Measurements from ENCODE around the gene VRK3. TPM values are rescaled to one million over a fixed set of nuclear protein-coding genes. Genes with fewer than 3 reads are reported as not detected.
A peak's percentile ranks its signal among the peaks of the same experiment; 100 is the strongest.

VRK3 gene
- total and polyA plus RNA-seq, 2 donors (not counting 3 experiments of a cell fraction or from before 2014, with no cell fraction given): 20.4 to 36.0 TPM

DNA sequence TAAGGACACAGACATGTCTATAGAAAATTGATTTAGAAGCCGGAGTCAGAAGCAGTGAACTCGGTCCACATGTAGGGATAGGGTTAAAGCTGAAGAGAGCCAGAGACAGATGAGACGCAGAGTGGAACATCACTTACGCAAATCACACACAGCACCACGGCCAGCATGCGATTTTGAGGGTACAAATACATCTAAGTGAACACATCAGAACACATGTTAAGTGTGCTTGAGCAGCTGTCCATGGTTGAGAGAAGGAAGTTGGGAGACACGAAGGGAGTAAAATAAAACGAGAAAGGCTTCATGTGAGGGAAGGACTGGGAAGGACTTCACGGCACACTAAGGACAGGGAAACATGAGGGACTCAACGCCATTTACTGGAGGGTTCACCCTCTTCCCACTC, 38.8 kb downstream of the VRK3 start:
- ChIA-PET CTCF (interaction anchor here (1.1 to 2.2 kb wide), 4 partner anchors 11 to 50 kb away, joined by 3 to 8 read pairs (median 5); no protein-coding TSS in a partner anchor), POLR2A (no interaction called here)
- Histone ChIP-seq H3K9ac (replicated peaks; ENCODE audit: extremely low read depth, insufficient read depth, low read length) (no peak overlapping the region), H3K79me2 (ENCODE audit: control insufficient read depth, insufficient read depth, low read length) (no peaks in the 10 kb centered on the region), H3K36me3 (ENCODE audit: control insufficient read depth in 2 of 2, extremely low read depth in 1 of 2, insufficient read depth in 2 of 2, low read length in 2 of 2) (peaks cover 0 to 5% of the 10 kb centered on the region in 2 experiments), H3K27me3 (ENCODE audit: control insufficient read depth in 2 of 2, insufficient read depth in 2 of 2, low read length in 2 of 2) (no peaks in the 10 kb centered on the region), H4K20me1 (replicated peaks; ENCODE audit: control insufficient read depth, extremely low read depth, insufficient read depth, low read length) (no peaks in the 10 kb centered on the region), H3K4me2 (ENCODE audit: insufficient read depth, low read length) (no peak overlapping the region), H3K9me1 (replicated peaks; ENCODE audit: control insufficient read depth, extremely low read depth, insufficient read depth, low read length) (no peaks in the 10 kb centered on the region), H3K4me3 (replicated peaks in 1 of 3; ENCODE audit: insufficient read depth in 1 of 3, low read depth in 1 of 3, low read length in 3 of 3) (no peak overlapping the region), H2AFZ (ENCODE audit: low read depth, low read length) (no peak overlapping the region), H3K4me1 (ENCODE audit: control insufficient read depth, extremely low read depth, insufficient read depth, low read length) (no peaks in the 10 kb centered on the region), H3K9me3 (replicated peaks; ENCODE audit: control insufficient read depth, insufficient read depth, low read length) (no peaks in the 10 kb centered on the region), H3K27ac (ENCODE audit: insufficient read depth, low read depth, low read length) (no peak overlapping the region)
- DNase-seq (ENCODE audit: low read depth, low spot score) (no peak), FAIRE-seq (no peak)
- intact Hi-C loops (cut with micrococcal nuclease) (no loop called here), dilution Hi-C loops (cut with MboI; ENCODE audit: extremely low pct_ligation_motif_present, low sequenced_read_pairs) (no loop called here)
- BruUV-seq (replicated peaks): no TSS peak
- no peak for TF ChIP-seq POLR2A (IDR thresholded peaks at IDR 0.05; ENCODE audit: low read depth, low read length)
- no peak for TF ChIP-seq JUN (IDR thresholded peaks at IDR 0.05; ENCODE audit: borderline replicate concordance, insufficient read depth, insufficient read length, low read depth)
- no peak for TF ChIP-seq MYC (IDR thresholded peaks at IDR 0.05; ENCODE audit: low read depth, low read length)
- TF ChIP-seq POLR2AphosphoS5 (IDR thresholded peaks at IDR 0.05; ENCODE audit: insufficient read depth, low read depth, low read length): no peak

DNA sequence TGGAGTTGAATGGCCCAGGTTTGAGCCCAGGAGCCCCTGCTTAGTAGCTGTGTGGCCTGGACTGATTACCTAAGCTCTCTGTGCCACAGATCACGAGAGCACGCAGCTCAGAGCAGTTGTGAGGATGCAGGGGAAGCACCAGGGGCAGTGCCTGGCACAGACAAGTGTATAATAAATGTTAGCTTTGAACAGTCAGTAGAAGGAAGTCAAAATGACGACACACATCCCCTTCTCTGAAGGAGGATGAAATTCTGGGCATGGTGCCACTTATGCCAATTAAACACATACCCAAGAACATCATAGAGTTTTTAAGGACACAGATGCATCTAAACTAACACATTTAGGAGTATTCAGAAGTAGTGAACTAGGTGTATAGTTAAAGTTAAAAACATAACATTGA, 39.3 kb downstream of the VRK3 start:
- Histone ChIP-seq H3K4me2 (ENCODE audit: insufficient read depth, low read length) (no peak overlapping the region), H4K20me1 (replicated peaks; ENCODE audit: control insufficient read depth, extremely low read depth, insufficient read depth, low read length) (no peaks in the 10 kb centered on the region), H2AFZ (ENCODE audit: low read depth, low read length) (no peak overlapping the region), H3K9me3 (replicated peaks; ENCODE audit: control insufficient read depth, insufficient read depth, low read length) (no peaks in the 10 kb centered on the region), H3K4me3 (replicated peaks in 1 of 3; ENCODE audit: insufficient read depth in 1 of 3, low read depth in 1 of 3, low read length in 3 of 3) (no peak overlapping the region), H3K27ac (ENCODE audit: insufficient read depth, low read depth, low read length) (no peak overlapping the region), H3K79me2 (ENCODE audit: control insufficient read depth, insufficient read depth, low read length) (no peaks in the 10 kb centered on the region), H3K4me1 (ENCODE audit: control insufficient read depth, extremely low read depth, insufficient read depth, low read length) (no peaks in the 10 kb centered on the region), H3K36me3 (ENCODE audit: control insufficient read depth in 2 of 2, extremely low read depth in 1 of 2, insufficient read depth in 2 of 2, low read length in 2 of 2) (peaks cover 0 to 5% of the 10 kb centered on the region in 2 experiments), H3K27me3 (ENCODE audit: control insufficient read depth in 2 of 2, insufficient read depth in 2 of 2, low read length in 2 of 2) (no peaks in the 10 kb centered on the region), H3K9ac (replicated peaks; ENCODE audit: extremely low read depth, insufficient read depth, low read length) (no peak overlapping the region), H3K9me1 (replicated peaks; ENCODE audit: control insufficient read depth, extremely low read depth, insufficient read depth, low read length) (no peaks in the 10 kb centered on the region)
- FAIRE-seq: no peak
- no TSS peak for BruUV-seq (replicated peaks)
- intact Hi-C loops (cut with micrococcal nuclease): no loop called here
- dilution Hi-C loops (cut with MboI; ENCODE audit: extremely low pct_ligation_motif_present, low sequenced_read_pairs): no loop called here
- POLR2A ChIA-PET: no interaction called here
- peak; percentile 16 for DNase-seq (ENCODE audit: low read depth, low spot score)
- CTCF ChIA-PET: interaction anchor here (0.6 to 2.2 kb wide), 5 partner anchors 10 to 83 kb away, joined by 3 to 7 read pairs (median 6); no protein-coding TSS in a partner anchor
- TF ChIP-seq, protein P1, sequence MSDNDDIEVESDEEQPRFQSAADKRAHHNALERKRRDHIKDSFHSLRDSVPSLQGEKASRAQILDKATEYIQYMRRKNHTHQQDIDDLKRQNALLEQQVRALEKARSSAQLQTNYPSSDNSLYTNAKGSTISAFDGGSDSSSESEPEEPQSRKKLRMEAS (IDR thresholded peaks at IDR 0.05; ENCODE audit: insufficient read depth, insufficient read length): no peak
- TF ChIP-seq POLR2AphosphoS5 (IDR thresholded peaks at IDR 0.05; ENCODE audit: insufficient read depth, low read depth, low read length) (no peak), JUN (IDR thresholded peaks at IDR 0.05; ENCODE audit: borderline replicate concordance, insufficient read depth, insufficient read length, low read depth) (no peak), FOS (IDR thresholded peaks at IDR 0.05; ENCODE audit: borderline replicate concordance, insufficient read depth, low read length) (no peak), POLR2A (IDR thresholded peaks at IDR 0.05; ENCODE audit: low read depth, low read length) (no peak), MYC (IDR thresholded peaks at IDR 0.05; ENCODE audit: low read depth, low read length) (no peak), GATA2 (IDR thresholded peaks at IDR 0.05; ENCODE audit: insufficient read depth, insufficient read length, low read depth, low read length) (no peak), EZH2 (IDR thresholded peaks at IDR 0.05; ENCODE audit: borderline replicate concordance, low read depth, low read length, severe bottlenecking) (no peak)
- TF ChIP-seq, protein P2, sequence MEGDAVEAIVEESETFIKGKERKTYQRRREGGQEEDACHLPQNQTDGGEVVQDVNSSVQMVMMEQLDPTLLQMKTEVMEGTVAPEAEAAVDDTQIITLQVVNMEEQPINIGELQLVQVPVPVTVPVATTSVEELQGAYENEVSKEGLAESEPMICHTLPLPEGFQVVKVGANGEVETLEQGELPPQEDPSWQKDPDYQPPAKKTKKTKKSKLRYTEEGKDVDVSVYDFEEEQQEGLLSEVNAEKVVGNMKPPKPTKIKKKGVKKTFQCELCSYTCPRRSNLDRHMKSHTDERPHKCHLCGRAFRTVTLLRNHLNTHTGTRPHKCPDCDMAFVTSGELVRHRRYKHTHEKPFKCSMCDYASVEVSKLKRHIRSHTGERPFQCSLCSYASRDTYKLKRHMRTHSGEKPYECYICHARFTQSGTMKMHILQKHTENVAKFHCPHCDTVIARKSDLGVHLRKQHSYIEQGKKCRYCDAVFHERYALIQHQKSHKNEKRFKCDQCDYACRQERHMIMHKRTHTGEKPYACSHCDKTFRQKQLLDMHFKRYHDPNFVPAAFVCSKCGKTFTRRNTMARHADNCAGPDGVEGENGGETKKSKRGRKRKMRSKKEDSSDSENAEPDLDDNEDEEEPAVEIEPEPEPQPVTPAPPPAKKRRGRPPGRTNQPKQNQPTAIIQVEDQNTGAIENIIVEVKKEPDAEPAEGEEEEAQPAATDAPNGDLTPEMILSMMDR (IDR thresholded peaks at IDR 0.05; ENCODE audit: extremely low read depth in 1 of 2, insufficient read depth in 1 of 2, low read depth in 1 of 2, low read length in 2 of 2): no peak

All from endothelial cell of umbilical vein (primary cell).